Measurements from ENCODE around the gene JPH3. TPM values are rescaled to one million over a fixed set of nuclear protein-coding genes. Genes with fewer than 3 reads are reported as not detected.
A peak's percentile ranks its signal among the peaks of the same experiment; 100 is the strongest.

JPH3 gene
- total RNA-seq, 1 experiment from 2014 or later: 1.4 TPM

DNA sequence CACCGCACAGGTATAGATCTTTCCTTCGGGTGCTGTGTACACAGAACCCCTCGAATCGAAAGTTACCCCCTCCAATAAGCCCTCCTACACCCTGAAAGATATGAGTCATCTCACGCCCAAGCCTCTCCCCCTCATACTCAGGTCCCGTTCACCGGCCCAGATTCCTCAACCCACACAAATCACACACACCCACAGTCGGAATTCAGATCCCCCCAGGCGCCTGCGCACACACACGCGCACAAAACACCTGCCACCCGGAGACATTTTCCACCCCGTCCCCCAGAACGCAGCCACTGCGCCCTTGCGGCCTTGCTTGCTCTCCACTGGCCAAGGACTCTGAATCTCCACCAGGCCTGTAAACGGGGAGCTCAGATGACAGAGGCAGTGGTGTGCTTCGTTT, 4.9 kb downstream of the JPH3 start:
- Histone ChIP-seq H3K9me3 (ENCODE audit: low read depth, low read length, poor library complexity, severe bottlenecking) (no peaks in the 10 kb centered on the region), H3K4me1 (ENCODE audit: insufficient read depth, low read length, poor library complexity, severe bottlenecking) (no peaks in the 10 kb centered on the region), H3K36me3 (ENCODE audit: insufficient read depth, low read length, poor library complexity, severe bottlenecking) (no peaks in the 10 kb centered on the region), H3K27ac (ENCODE audit: low read depth, low read length, poor library complexity, severe bottlenecking) (no peak overlapping the region), H3K27me3 (replicated peaks; ENCODE audit: insufficient read depth, low read depth, low read length, poor library complexity) (peaks cover 43% of the 10 kb centered on the region), H3K4me3 (ENCODE audit: low read depth, low read length, poor library complexity, severe bottlenecking) (no peak overlapping the region)
- intact Hi-C loops (cut with micrococcal nuclease; ENCODE audit: unreplicated experiment): no loop called here
- ChIA-PET CTCF (no interaction called here), POLR2A (ENCODE audit: low non-redundant PET) (no interaction called here)
- DNase-seq (ENCODE audit: low spot score): no peak
- TF ChIP-seq, protein P1, sequence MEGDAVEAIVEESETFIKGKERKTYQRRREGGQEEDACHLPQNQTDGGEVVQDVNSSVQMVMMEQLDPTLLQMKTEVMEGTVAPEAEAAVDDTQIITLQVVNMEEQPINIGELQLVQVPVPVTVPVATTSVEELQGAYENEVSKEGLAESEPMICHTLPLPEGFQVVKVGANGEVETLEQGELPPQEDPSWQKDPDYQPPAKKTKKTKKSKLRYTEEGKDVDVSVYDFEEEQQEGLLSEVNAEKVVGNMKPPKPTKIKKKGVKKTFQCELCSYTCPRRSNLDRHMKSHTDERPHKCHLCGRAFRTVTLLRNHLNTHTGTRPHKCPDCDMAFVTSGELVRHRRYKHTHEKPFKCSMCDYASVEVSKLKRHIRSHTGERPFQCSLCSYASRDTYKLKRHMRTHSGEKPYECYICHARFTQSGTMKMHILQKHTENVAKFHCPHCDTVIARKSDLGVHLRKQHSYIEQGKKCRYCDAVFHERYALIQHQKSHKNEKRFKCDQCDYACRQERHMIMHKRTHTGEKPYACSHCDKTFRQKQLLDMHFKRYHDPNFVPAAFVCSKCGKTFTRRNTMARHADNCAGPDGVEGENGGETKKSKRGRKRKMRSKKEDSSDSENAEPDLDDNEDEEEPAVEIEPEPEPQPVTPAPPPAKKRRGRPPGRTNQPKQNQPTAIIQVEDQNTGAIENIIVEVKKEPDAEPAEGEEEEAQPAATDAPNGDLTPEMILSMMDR (conservative IDR thresholded peaks at IDR 0.05; ENCODE audit: low read depth, low read length): no peak
- TF ChIP-seq EZH2 (IDR thresholded peaks at IDR 0.05; ENCODE audit: borderline replicate concordance, low read depth, low read length, poor library complexity, severe bottlenecking): no peak
- no TSS peak for BruUV-seq (replicated peaks)

DNA sequence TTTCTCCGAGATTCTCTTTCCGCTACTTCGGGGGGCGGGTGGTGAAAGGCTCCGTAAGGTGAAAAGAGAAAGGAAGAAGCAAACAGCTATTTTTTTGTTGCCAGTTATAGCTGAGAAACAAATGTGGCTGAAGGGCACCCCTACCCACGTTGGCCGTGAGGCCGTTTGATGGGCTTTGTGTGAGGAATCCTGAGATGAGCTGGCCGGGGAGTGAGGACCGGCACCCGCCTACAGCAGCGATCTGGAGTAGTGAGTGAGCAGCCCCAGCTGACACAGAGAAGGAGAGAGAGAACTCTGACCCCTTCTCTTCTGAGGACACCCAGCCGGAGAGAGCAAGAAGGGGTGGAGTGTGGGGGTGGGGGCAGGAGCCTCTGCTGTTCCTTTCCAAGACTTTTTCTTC, 5.6 kb downstream of the JPH3 start:
- Histone ChIP-seq H3K27me3 (replicated peaks; ENCODE audit: insufficient read depth, low read depth, low read length, poor library complexity) (peaks cover 41% of the 10 kb centered on the region), H3K36me3 (ENCODE audit: insufficient read depth, low read length, poor library complexity, severe bottlenecking) (no peaks in the 10 kb centered on the region), H3K4me1 (ENCODE audit: insufficient read depth, low read length, poor library complexity, severe bottlenecking) (no peaks in the 10 kb centered on the region), H3K27ac (ENCODE audit: low read depth, low read length, poor library complexity, severe bottlenecking) (no peak overlapping the region), H3K9me3 (ENCODE audit: low read depth, low read length, poor library complexity, severe bottlenecking) (no peaks in the 10 kb centered on the region), H3K4me3 (ENCODE audit: low read depth, low read length, poor library complexity, severe bottlenecking) (no peak overlapping the region)
- CTCF ChIA-PET: interaction anchor here (1.1 kb wide), 1 partner anchor 329 kb away, joined by 3 read pairs; no protein-coding TSS in a partner anchor
- POLR2A ChIA-PET (ENCODE audit: low non-redundant PET): no interaction called here
- no TSS peak for BruUV-seq (replicated peaks)
- TF ChIP-seq EZH2 (IDR thresholded peaks at IDR 0.05; ENCODE audit: borderline replicate concordance, low read depth, low read length, poor library complexity, severe bottlenecking): no peak
- TF ChIP-seq, protein P1 (conservative IDR thresholded peaks at IDR 0.05; ENCODE audit: low read depth, low read length): no peak
- DNase-seq (ENCODE audit: low spot score): no peak
- intact Hi-C loops (cut with micrococcal nuclease; ENCODE audit: unreplicated experiment): no loop called here

DNA sequence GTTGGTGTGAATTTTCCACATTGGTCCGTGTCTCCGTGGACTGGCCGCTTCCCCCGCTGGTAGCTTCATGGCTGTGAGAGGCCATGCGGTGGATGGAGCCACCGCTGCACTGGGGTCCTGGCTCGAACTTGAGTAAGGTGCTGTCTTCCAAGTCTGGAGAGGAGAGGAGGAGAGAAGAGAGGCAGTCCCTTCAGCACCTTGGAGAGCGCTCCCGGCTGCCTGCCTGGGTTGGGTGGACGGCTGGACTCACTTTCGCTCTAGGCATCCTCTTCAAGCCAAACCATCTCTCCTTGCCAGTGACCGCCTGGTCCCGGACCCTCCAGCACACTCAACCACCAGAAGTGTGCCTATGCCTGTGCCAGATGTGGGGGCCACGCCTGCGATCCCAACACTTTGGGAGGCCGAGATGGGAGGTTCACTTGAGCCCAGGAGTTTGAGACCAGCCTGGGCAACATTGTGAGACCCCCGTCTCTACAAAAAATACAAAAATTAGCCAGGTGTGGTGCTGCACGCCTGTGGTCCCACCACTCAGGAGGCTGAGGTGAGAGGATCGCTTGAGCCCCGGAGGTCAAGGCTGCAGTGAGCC, 6.2 kb downstream of the JPH3 start:
- intact Hi-C loops (cut with micrococcal nuclease; ENCODE audit: unreplicated experiment): no loop called here
- peak; percentile 55 for DNase-seq (ENCODE audit: low spot score)
- CTCF ChIA-PET: interaction anchor here (1.1 kb wide), 1 partner anchor 330 kb away, joined by 3 read pairs; no protein-coding TSS in a partner anchor

More for the DNA sequence above, 6.2 kb downstream of the JPH3 start:
- Histone ChIP-seq H3K4me3 (ENCODE audit: low read depth, low read length, poor library complexity, severe bottlenecking) (no peak overlapping the region), H3K36me3 (ENCODE audit: insufficient read depth, low read length, poor library complexity, severe bottlenecking) (no peaks in the 10 kb centered on the region), H3K27ac (ENCODE audit: low read depth, low read length, poor library complexity, severe bottlenecking) (no peak overlapping the region), H3K9me3 (ENCODE audit: low read depth, low read length, poor library complexity, severe bottlenecking) (no peaks in the 10 kb centered on the region), H3K27me3 (replicated peaks; ENCODE audit: insufficient read depth, low read depth, low read length, poor library complexity) (peaks cover 35% of the 10 kb centered on the region), H3K4me1 (ENCODE audit: insufficient read depth, low read length, poor library complexity, severe bottlenecking) (no peaks in the 10 kb centered on the region)
- POLR2A ChIA-PET (ENCODE audit: low non-redundant PET): no interaction called here
- BruUV-seq (replicated peaks): no TSS peak
- TF ChIP-seq EZH2 (IDR thresholded peaks at IDR 0.05; ENCODE audit: borderline replicate concordance, low read depth, low read length, poor library complexity, severe bottlenecking): no peak
- TF ChIP-seq, protein P1 (conservative IDR thresholded peaks at IDR 0.05; ENCODE audit: low read depth, low read length): no peak

Measured in A673 (cell line).